Ovary (tissue), 9 donors: ENCODE data around the gene KRTAP10-10. TPM values are rescaled to one million over a fixed set of nuclear protein-coding genes. Genes with fewer than 3 reads are reported as not detected.

Source experiments
- DNase-seq, 5 donors: peaks; one replicate each; pipeline ENCODE4 v3.0.0-alpha.2; 2019 to 2020
- H3K27ac ChIP-seq, 2 donors: fragments of 200-600 bp; one replicate each; pipeline versions ENCODE4 v1.5.1 to v1.8.0; 2019 to 2022
- H3K27me3 ChIP-seq: fragments of 200-600 bp; one replicate; pipeline ENCODE4 v1.8.0; 2022
- H3K36me3 ChIP-seq: fragments of 200-600 bp; sonication (generic); one replicate; pipeline ENCODE4 v1.5.1; 2019
- H3K4me1 ChIP-seq: one replicate; pipeline ENCODE4 v1.8.1; 2013; ENCODE audit warnings: mild to moderate bottlenecking, moderate library complexity; ENCODE audit not compliant: insufficient read depth
- H3K4me3 ChIP-seq: fragments of 200-600 bp; sonication (generic); one replicate; pipeline ENCODE4 v1.5.1; 2017
- H3K9me3 ChIP-seq, 2 donors: fragments of 200-600 bp in 1 of 2; sonication (generic) in 1 of 2; one replicate each; pipeline versions ENCODE4 v1.5.1 to v1.8.1; 2013 to 2019; ENCODE audit warnings: mild to moderate bottlenecking in 1 of 2, moderate library complexity in 1 of 2
- CTCF ChIP-seq, 3 donors: fragments of 450-650 bp in 2 of 3; fragments of 200-600 bp in 1 of 3; IDR thresholded peaks; one replicate each; pipeline versions ENCODE4 v1.5.1 to v1.8.0; 2016 to 2022; ENCODE audit warnings: antibody characterized with exemption in 3 of 3, mild to moderate bottlenecking in 1 of 3
- EP300 ChIP-seq: sonication (generic); formaldehyde crosslinking; IDR thresholded peaks from one replicate; pipeline ENCODE4 v1.6.1; 2017; ENCODE audit warnings: antibody characterized with exemption
- POLR2A ChIP-seq: fragments of 450-650 bp; IDR thresholded peaks from one replicate; pipeline ENCODE4 v1.6.1; 2017; ENCODE audit warnings: antibody characterized with exemption, mild to moderate bottlenecking, moderate library complexity
- WGBS, 3 donors: extraction: QIAGEN DNeasy Blood & Tissue Kit in 1 of 3; methylation state at CpG; one replicate each; pipeline versions ENCODE4 v1.1.5 to v1.1.7; 2013 to 2017; 5-methylcytosine and 5-hydroxymethylcytosine counted together
- intact Hi-C, 4 donors: fragments of 100-400 bp; cut with DNase I; formaldehyde crosslinking; loops; one replicate each; pipeline versions ENCODE4 v1.11.0 to v1.15.1; 2022 to 2023
- polyA plus RNA-seq, 2 donors: library from polyadenylated mRNA; stranded (reverse); fragments of 200-250 nt in 1 of 2; fragments of 350-450 nt in 1 of 2; fragmentation: Illumina TruSeq in 1 of 2; extraction: RNeasy Lipid Tissue Mini Kit (QIAGEN cat#74804) in 1 of 2; gene quantifications; one replicate each; pipeline ENCODE4 v1.2.3, GENCODE V29; 2013 to 2014
- total RNA-seq, 7 donors: library from RNA; depleted of rRNA in 2 of 7; stranded (reverse); fragments of >200 nt in 2 of 7; fragmentation: NEBNext Ultra II Directional in 3 of 7; extraction: Animal tissue kit (Norgen Biotek cat#: 25700) in 3 of 7; gene quantifications; one replicate each; pipeline versions ENCODE4 v1.1.0 to v1.2.4, GENCODE V29; 2016 to 2023
- donor health status: DM: no; HTN: no; CAD: no; lungs with moderate emphysema.
- donor health status: DM: no; HTN: no; CAD: no.
- donor health status: Bipolar disorder and iron deficiency.
- donor health status: DM: yes; HTN: yes; CAD: no.
- donor health status: DM: no; HTN: no; CAD: no.
- donor health status: DM: yes; HTN: yes; CAD: no.

The KRTAP10-10 gene
- total and polyA plus RNA-seq, 9 donors, result not detected

DNA sequence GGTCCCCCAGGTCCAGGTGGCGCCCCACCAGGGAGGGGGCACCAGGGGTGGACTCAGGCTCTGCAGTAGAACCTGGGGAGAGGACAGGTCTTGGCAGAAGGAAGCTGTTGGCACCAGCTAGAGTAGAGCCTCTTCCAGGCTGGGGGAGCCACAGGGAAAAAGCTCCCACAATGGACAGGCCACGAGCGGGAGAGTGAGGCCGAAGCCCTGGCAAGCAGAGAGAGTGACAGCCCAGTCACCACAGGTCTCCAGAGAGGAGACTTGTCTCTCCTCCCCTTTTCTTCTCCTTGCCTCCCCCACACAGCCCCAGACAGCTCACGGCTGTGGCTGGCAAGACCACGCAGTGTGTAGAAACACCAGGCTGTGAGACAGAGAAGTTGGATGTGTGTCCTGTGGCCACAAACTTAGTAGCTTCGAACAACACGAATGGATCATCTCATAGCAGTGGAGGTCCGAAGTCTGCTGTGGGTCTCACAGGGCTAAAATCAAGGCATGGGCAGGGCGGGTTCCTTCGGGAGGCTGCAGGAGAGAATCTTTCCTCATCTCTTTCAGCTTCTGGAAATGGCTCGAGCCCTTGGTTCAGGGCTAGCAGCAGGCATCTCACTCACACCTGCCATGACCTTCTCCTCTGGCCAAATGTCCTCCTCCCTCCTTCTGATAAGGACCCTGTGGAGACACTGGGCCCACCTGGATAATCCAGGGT, 14.0 kb downstream of the KRTAP10-10 start:
- 79 to 85% (median 83%) methylated on average over 12 of the region's 12 CpGs for WGBS, 3 donors
- no peaks in the 10 kb centered on the region for H3K36me3 ChIP-seq
- intact Hi-C loops, result no loop called here
- no peak overlapping the region for H3K27ac ChIP-seq
- H3K9me3 ChIP-seq, result no peaks in the 10 kb centered on the region
- H3K27me3 ChIP-seq, result no peaks in the 10 kb centered on the region
- TF ChIP-seq CTCF (IDR thresholded peaks at IDR 0.05) (no peak), EP300 (no peak), POLR2A (no peak)
- H3K4me1 ChIP-seq, result no peaks in the 10 kb centered on the region
- no peak overlapping the region for H3K4me3 ChIP-seq
- no peak for DNase-seq

- intact Hi-C loops, result no loop called here
- DNase-seq, result no peak
- H3K4me3 ChIP-seq, result no peak overlapping the region
- H3K27me3 ChIP-seq, result no peaks in the 10 kb centered on the region
- H3K27ac ChIP-seq, result no peak overlapping the region
- H3K36me3 ChIP-seq, result no peaks in the 10 kb centered on the region
- H3K4me1 ChIP-seq, result no peaks in the 10 kb centered on the region
- WGBS, 3 donors, result 57 to 60% (median 60%) methylated on average over 14 of the region's 14 CpGs
- no peaks in the 10 kb centered on the region for H3K9me3 ChIP-seq
- TF ChIP-seq CTCF (IDR thresholded peaks at IDR 0.05) (no peak), EP300 (no peak), POLR2A (no peak)
These were observed 16.0 kb downstream of the KRTAP10-10 start for GRCh38 chr21:44653123-44653522.

DNA sequence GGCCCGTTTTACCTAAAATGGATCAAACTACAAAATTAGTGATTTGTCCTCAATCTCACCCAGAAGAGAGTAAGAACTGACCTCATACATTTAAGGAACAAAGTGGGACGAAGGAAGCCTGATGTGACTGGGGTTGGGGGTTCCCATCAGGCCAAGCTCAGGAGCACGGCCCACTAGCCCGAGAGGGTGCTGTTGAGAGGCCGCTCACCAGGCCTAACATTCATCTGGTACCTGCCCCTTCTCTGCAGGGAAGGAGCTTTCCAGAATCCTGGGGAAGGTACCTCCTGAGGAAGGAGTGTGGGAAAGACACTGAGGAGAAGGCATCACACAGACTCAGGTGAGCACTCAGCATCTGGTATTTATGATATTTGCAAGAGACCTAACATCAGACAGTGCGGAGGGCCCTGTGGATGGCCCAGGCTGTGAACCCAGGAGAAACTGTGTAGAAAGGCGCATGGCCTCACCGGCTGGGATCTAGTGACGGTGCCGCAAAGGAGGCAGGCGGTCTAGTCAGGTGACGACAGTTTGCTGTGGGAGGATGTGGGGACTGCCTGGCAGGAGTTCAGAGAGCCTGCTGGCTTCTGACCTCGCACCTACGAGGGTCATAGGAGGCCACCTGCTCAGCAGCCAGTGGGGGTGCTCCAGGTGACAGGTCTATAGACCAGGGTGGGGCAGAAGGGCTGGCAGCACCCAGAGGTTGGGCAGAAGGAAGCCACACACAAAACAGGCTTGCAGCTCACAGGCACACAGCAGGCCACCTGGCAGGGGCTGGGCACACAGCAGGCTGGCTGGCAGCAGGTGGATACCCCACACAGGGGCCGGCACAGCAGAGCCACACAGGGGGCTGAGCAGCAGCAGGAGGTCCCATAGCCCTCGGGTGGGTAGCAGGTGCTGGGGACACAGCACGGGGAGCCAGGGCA, 16.8 kb downstream of the KRTAP10-10 start:
- intact Hi-C loops, result no loop called here
- no peaks in the 10 kb centered on the region for H3K36me3 ChIP-seq
- H3K27ac ChIP-seq, result no peak overlapping the region
- H3K4me1 ChIP-seq, result no peaks in the 10 kb centered on the region
- TF ChIP-seq POLR2A (no peak), EP300 (no peak), CTCF (IDR thresholded peaks at IDR 0.05) (no peak)
- DNase-seq, result no peak
- H3K4me3 ChIP-seq, result no peak overlapping the region
- 72 to 84% (median 79%) methylated on average over 17 of the region's 17 CpGs for WGBS, 3 donors
- H3K27me3 ChIP-seq, result no peaks in the 10 kb centered on the region
- no peaks in the 10 kb centered on the region for H3K9me3 ChIP-seq

GRCh38 chr21:44654576-44655175, 17.5 kb downstream of the KRTAP10-10 start, which contains the start of gene KRTAP12-4:
Gene KRTAP12-4, minus strand, starts transcription at chr21:44654659. Its CDS starts 45 bp downstream, at chr21:44654614.
- Histone ChIP-seq H3K4me3 (no peak within 1 kb of the TSS), H3K9me3 (no peaks in the 10 kb centered on the region), H3K4me1 (no peaks in the 10 kb centered on the region), H3K36me3 (no peaks in the 10 kb centered on the region), H3K27ac (no peak within 1 kb of the TSS), H3K27me3 (no peaks in the 10 kb centered on the region)
- no peak for TF ChIP-seq POLR2A
- no peak for TF ChIP-seq CTCF (IDR thresholded peaks at IDR 0.05)
- no peak for TF ChIP-seq EP300
- 67 to 81% (median 80%) methylated on average over 9 of the region's 9 CpGs for WGBS, 3 donors
- DNase-seq, result no peak
- intact Hi-C loops, result no loop called here
